HL-60 (cell line): ENCODE data around the gene SETBP1.

Experiments used
- DNase-seq, 2 experiments: peaks; one replicate each; pipeline ENCODE4 v3.0.0-alpha.2; 2010 to 2020; ENCODE audit warnings: low read depth in 1 of 2, low spot score in 1 of 2
- H3K27ac ChIP-seq: fragments of 250-450 bp; sonication (Bioruptor Pico); replicated peaks from 2 replicates; pipeline ENCODE4 v1.5.1; 2020; ENCODE audit warnings: mild to moderate bottlenecking, moderate library complexity
- H3K27me3 ChIP-seq: fragments of 250-450 bp; sonication (Bioruptor Pico); 2 replicates; pipeline ENCODE4 v1.5.1; 2021; ENCODE audit warnings: mild to moderate bottlenecking, moderate library complexity; ENCODE audit not compliant: insufficient read depth, poor library complexity, severe bottlenecking
- H3K4me3 ChIP-seq: replicated peaks from 2 replicates; pipeline ENCODE4 v1.5.1; 2011; ENCODE audit warnings: mild to moderate bottlenecking, control low read depth, low read length; ENCODE audit not compliant: insufficient read depth
- GABPA ChIP-seq: IDR thresholded peaks from 2 replicates; pipeline ENCODE4 v1.6.1; 2012; ENCODE audit warnings: low read depth
- POLR2AphosphoS5 ChIP-seq: IDR thresholded peaks from 2 replicates; pipeline ENCODE4 v1.6.1; 2012; ENCODE audit warnings: low read depth
- REST ChIP-seq: IDR thresholded peaks from 2 replicates; pipeline ENCODE4 v1.6.1; 2012; ENCODE audit warnings: low read depth; ENCODE audit not compliant: insufficient replicate concordance
- SPI1 ChIP-seq: IDR thresholded peaks from 2 replicates; pipeline ENCODE4 v1.6.1; 2012; ENCODE audit warnings: low read depth, mild to moderate bottlenecking, borderline replicate concordance
- TF ChIP-seq, protein P1 (sequence below): IDR thresholded peaks from one replicate; pipeline ENCODE4 v1.5.1; 2011; ENCODE audit warnings: low read length, control low read depth, inconsistent platforms; ENCODE audit not compliant: insufficient read depth

Gene SETBP1

DNA sequence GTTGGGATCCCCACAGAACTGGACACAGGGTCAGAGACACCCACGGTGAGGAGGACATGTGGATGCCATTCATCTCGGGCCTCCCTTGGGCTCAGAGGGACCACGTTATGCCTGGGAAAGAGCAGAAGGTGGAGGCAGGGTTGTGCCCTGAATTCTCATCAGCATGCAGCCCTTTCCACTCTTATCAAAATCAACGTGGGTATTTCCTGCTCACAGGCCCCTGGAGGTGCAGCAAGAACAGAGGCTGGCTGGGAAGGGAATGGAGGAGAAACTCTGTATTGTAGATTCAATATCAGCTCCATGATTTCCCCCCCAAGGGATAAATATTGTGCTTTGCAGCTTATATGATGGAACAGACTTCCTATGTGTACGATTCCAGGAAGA is 90.9 kb downstream of the SETBP1 start:
- H3K4me3 ChIP-seq: no peak overlapping the region
- DNase-seq: no peak
- H3K27ac ChIP-seq: no peak overlapping the region
- peaks cover 5% of the 10 kb centered on the region for H3K27me3 ChIP-seq
- TF ChIP-seq SPI1 (no peak), POLR2AphosphoS5 (no peak), REST (no peak), GABPA (no peak)
- TF ChIP-seq, protein P1, sequence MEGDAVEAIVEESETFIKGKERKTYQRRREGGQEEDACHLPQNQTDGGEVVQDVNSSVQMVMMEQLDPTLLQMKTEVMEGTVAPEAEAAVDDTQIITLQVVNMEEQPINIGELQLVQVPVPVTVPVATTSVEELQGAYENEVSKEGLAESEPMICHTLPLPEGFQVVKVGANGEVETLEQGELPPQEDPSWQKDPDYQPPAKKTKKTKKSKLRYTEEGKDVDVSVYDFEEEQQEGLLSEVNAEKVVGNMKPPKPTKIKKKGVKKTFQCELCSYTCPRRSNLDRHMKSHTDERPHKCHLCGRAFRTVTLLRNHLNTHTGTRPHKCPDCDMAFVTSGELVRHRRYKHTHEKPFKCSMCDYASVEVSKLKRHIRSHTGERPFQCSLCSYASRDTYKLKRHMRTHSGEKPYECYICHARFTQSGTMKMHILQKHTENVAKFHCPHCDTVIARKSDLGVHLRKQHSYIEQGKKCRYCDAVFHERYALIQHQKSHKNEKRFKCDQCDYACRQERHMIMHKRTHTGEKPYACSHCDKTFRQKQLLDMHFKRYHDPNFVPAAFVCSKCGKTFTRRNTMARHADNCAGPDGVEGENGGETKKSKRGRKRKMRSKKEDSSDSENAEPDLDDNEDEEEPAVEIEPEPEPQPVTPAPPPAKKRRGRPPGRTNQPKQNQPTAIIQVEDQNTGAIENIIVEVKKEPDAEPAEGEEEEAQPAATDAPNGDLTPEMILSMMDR: no peak

GRCh38 chr18:44771956-44772917 is 91.5 kb downstream of the SETBP1 start:
- Histone ChIP-seq H3K4me3 (no peak overlapping the region), H3K27me3 (peaks cover 5% of the 10 kb centered on the region), H3K27ac (no peak overlapping the region)
- DNase-seq: no peak
- TF ChIP-seq GABPA: no peak
- TF ChIP-seq, protein P1: no peak
- TF ChIP-seq SPI1: no peak
- TF ChIP-seq REST: no peak
- TF ChIP-seq POLR2AphosphoS5: no peak

DNA sequence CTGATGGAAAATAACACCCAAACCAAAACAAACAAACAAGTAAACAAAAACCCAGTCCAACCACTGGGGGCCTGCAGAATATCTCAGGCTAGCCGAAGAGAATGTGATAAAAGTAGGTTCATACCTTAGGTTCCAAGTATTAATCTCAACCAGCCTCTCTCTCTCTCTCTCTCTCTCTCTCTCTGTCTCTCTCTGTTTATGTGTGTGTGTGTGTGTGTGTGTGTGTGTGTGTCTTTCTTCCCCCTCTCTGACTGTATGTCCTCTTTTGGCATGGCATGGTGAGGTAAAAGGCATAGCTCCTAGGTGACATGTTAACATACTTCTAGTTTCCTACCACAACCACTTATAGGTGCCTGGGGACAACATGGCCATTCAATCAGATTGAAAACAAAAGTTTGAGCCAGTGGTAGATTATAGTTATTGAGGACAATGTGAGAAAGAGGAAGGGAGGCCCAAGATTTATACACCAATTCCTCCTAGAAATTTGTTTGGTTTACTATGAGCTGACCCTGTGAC is 93.0 kb downstream of the SETBP1 start:
- TF ChIP-seq, protein P1: no peak
- no peak for TF ChIP-seq SPI1
- Histone ChIP-seq H3K4me3 (no peak overlapping the region), H3K27ac (no peak overlapping the region), H3K27me3 (peaks cover 2% of the 10 kb centered on the region)
- no peak for DNase-seq
